ENCODE measurements around the gene TSPAN9.

The TSPAN9 gene

GRCh38 chr12:3233797-3234196 is 156.6 kb downstream of the TSPAN9 start:
- Histone ChIP-seq H3K27ac (ENCODE audit: insufficient read depth in 1 of 2, low read depth in 1 of 2, low read length in 2 of 2, poor library complexity in 1 of 2, severe bottlenecking in 2 of 2) (no peak overlapping the region), H3K4me1 (ENCODE audit: control extremely low read depth in 1 of 4, control insufficient read depth in 4 of 4, insufficient read depth in 4 of 4, low read length in 3 of 4) (no peaks in the 10 kb centered on the region), H3K27me3 (replicated peaks in 2 of 5; ENCODE audit: control insufficient read depth in 4 of 5, insufficient read depth in 5 of 5, low read length in 4 of 5) (peaks cover 0 to 41% (median 9%) of the 10 kb centered on the region in 5 experiments), H3K36me3 (ENCODE audit: control insufficient read depth in 4 of 4, insufficient read depth in 4 of 4, low read length in 3 of 4) (no peaks in the 10 kb centered on the region), H3K4me3 (ENCODE audit: control insufficient read depth in 1 of 7, extremely low read depth in 1 of 7, insufficient read depth in 4 of 7, low read depth in 2 of 7, low read length in 6 of 7) (no peak overlapping the region), H3K9me3 (ENCODE audit: control extremely low read depth in 1 of 5, control insufficient read depth in 4 of 5, insufficient read depth in 2 of 5, low read depth in 1 of 5, low read length in 4 of 5) (peaks cover 0 to under 1% (median 0%) of the 10 kb centered on the region in 5 experiments)
- DNase-seq: no peak
- ChIA-PET CTCF (interaction anchor here (0.9 to 1.4 kb wide), 3 partner anchors 28 to 41 kb away, joined by 3 read pairs; no protein-coding TSS in a partner anchor), POLR2A (no interaction called here)
- WGBS (ENCODE audit: insufficient coverage): 100% methylated on average over 1 of the region's 5 CpGs

GRCh38 chr12:3236345-3237187 is 159.4 kb downstream of the TSPAN9 start:
- Histone ChIP-seq H3K27ac (ENCODE audit: insufficient read depth in 1 of 2, low read depth in 1 of 2, low read length in 2 of 2, poor library complexity in 1 of 2, severe bottlenecking in 2 of 2) (no peak overlapping the region), H3K27me3 (replicated peaks in 2 of 5; ENCODE audit: control insufficient read depth in 4 of 5, insufficient read depth in 5 of 5, low read length in 4 of 5) (peaks cover 0 to 44% (median 12%) of the 10 kb centered on the region in 5 experiments), H3K9me3 (ENCODE audit: control extremely low read depth in 1 of 5, control insufficient read depth in 4 of 5, insufficient read depth in 2 of 5, low read depth in 1 of 5, low read length in 4 of 5) (no peaks in the 10 kb centered on the region), H3K36me3 (ENCODE audit: control insufficient read depth in 4 of 4, insufficient read depth in 4 of 4, low read length in 3 of 4) (no peaks in the 10 kb centered on the region), H3K4me1 (ENCODE audit: control extremely low read depth in 1 of 4, control insufficient read depth in 4 of 4, insufficient read depth in 4 of 4, low read length in 3 of 4) (no peaks in the 10 kb centered on the region), H3K4me3 (ENCODE audit: control insufficient read depth in 1 of 7, extremely low read depth in 1 of 7, insufficient read depth in 4 of 7, low read depth in 2 of 7, low read length in 6 of 7) (no peak overlapping the region)
- peak in 1 of 3 donors; percentile 31 for DNase-seq
- WGBS (ENCODE audit: insufficient coverage): 86% methylated on average over 15 of the region's 16 CpGs
- ChIA-PET CTCF (no interaction called here), POLR2A (no interaction called here)

- POLR2A ChIA-PET: no interaction called here
- H3K27me3 ChIP-seq (replicated peaks in 2 of 5; ENCODE audit: control insufficient read depth in 4 of 5, insufficient read depth in 5 of 5, low read length in 4 of 5): peaks cover 0 to 41% (median 10%) of the 10 kb centered on the region in 5 experiments
- H3K4me1 ChIP-seq (ENCODE audit: control extremely low read depth in 1 of 4, control insufficient read depth in 4 of 4, insufficient read depth in 4 of 4, low read length in 3 of 4): no peaks in the 10 kb centered on the region
- CTCF ChIA-PET: interaction anchor here (0.6 to 2.2 kb wide), 5 partner anchors 10 to 102 kb away, joined by 3 to 6 read pairs (median 4); no protein-coding TSS in a partner anchor
- 72% methylated on average over 11 of the region's 11 CpGs for WGBS (ENCODE audit: insufficient coverage)
- no peak overlapping the region for H3K4me3 ChIP-seq (ENCODE audit: control insufficient read depth in 1 of 7, extremely low read depth in 1 of 7, insufficient read depth in 4 of 7, low read depth in 2 of 7, low read length in 6 of 7)
- no peak for DNase-seq
- H3K27ac ChIP-seq (ENCODE audit: insufficient read depth in 1 of 2, low read depth in 1 of 2, low read length in 2 of 2, poor library complexity in 1 of 2, severe bottlenecking in 2 of 2): no peak overlapping the region
- H3K9me3 ChIP-seq (ENCODE audit: control extremely low read depth in 1 of 5, control insufficient read depth in 4 of 5, insufficient read depth in 2 of 5, low read depth in 1 of 5, low read length in 4 of 5): no peaks in the 10 kb centered on the region
- no peaks in the 10 kb centered on the region for H3K36me3 ChIP-seq (ENCODE audit: control insufficient read depth in 4 of 4, insufficient read depth in 4 of 4, low read length in 3 of 4)
Observed at GRCh38 chr12:3238196-3238595, 161.0 kb downstream of the TSPAN9 start.

- peaks cover 0 to 28% (median 11%) of the 10 kb centered on the region in 5 experiments for H3K27me3 ChIP-seq (replicated peaks in 2 of 5; ENCODE audit: control insufficient read depth in 4 of 5, insufficient read depth in 5 of 5, low read length in 4 of 5)
- H3K4me1 ChIP-seq (ENCODE audit: control extremely low read depth in 1 of 4, control insufficient read depth in 4 of 4, insufficient read depth in 4 of 4, low read length in 3 of 4): no peaks in the 10 kb centered on the region
- no peak for DNase-seq
- no peak overlapping the region for H3K4me3 ChIP-seq (ENCODE audit: control insufficient read depth in 1 of 7, extremely low read depth in 1 of 7, insufficient read depth in 4 of 7, low read depth in 2 of 7, low read length in 6 of 7)
- H3K27ac ChIP-seq (ENCODE audit: insufficient read depth in 1 of 2, low read depth in 1 of 2, low read length in 2 of 2, poor library complexity in 1 of 2, severe bottlenecking in 2 of 2): no peak overlapping the region
- no peaks in the 10 kb centered on the region for H3K36me3 ChIP-seq (ENCODE audit: control insufficient read depth in 4 of 4, insufficient read depth in 4 of 4, low read length in 3 of 4)
- CTCF ChIA-PET: no interaction called here
- 96% methylated on average over 15 of the region's 15 CpGs for WGBS (ENCODE audit: insufficient coverage)
- POLR2A ChIA-PET: interaction anchor here (0.6 kb wide), 1 partner anchor 16 kb away, joined by 3 read pairs; no protein-coding TSS in a partner anchor
- no peaks in the 10 kb centered on the region for H3K9me3 ChIP-seq (ENCODE audit: control extremely low read depth in 1 of 5, control insufficient read depth in 4 of 5, insufficient read depth in 2 of 5, low read depth in 1 of 5, low read length in 4 of 5)
Observed at GRCh38 chr12:3241621-3242020, 164.4 kb downstream of the TSPAN9 start.

GRCh38 chr12:3242199-3242863 is 165.2 kb downstream of the TSPAN9 start:
- ChIA-PET POLR2A (interaction anchor here (0.6 kb wide), 2 partner anchors 17 to 58 kb away, joined by 3 read pairs; no protein-coding TSS in a partner anchor), CTCF (interaction anchor here (1.0 to 1.4 kb wide), 4 partner anchors 9 to 36 kb away, joined by 3 to 4 read pairs (median 4); no protein-coding TSS in a partner anchor)
- WGBS (ENCODE audit: insufficient coverage): 98% methylated on average over 7 of the region's 10 CpGs
- Histone ChIP-seq H3K9me3 (ENCODE audit: control extremely low read depth in 1 of 5, control insufficient read depth in 4 of 5, insufficient read depth in 2 of 5, low read depth in 1 of 5, low read length in 4 of 5) (no peaks in the 10 kb centered on the region), H3K27me3 (replicated peaks in 2 of 5; ENCODE audit: control insufficient read depth in 4 of 5, insufficient read depth in 5 of 5, low read length in 4 of 5) (peaks cover 0 to 22% (median 11%) of the 10 kb centered on the region in 5 experiments), H3K4me3 (ENCODE audit: control insufficient read depth in 1 of 7, extremely low read depth in 1 of 7, insufficient read depth in 4 of 7, low read depth in 2 of 7, low read length in 6 of 7) (no peak overlapping the region), H3K27ac (ENCODE audit: insufficient read depth in 1 of 2, low read depth in 1 of 2, low read length in 2 of 2, poor library complexity in 1 of 2, severe bottlenecking in 2 of 2) (no peak overlapping the region), H3K36me3 (ENCODE audit: control insufficient read depth in 4 of 4, insufficient read depth in 4 of 4, low read length in 3 of 4) (no peaks in the 10 kb centered on the region), H3K4me1 (ENCODE audit: control extremely low read depth in 1 of 4, control insufficient read depth in 4 of 4, insufficient read depth in 4 of 4, low read length in 3 of 4) (no peaks in the 10 kb centered on the region)
- no peak for DNase-seq

GRCh38 chr12:3243376-3244084 is 166.4 kb downstream of the TSPAN9 start:
- peaks cover 0 to 13% (median 11%) of the 10 kb centered on the region in 5 experiments for H3K27me3 ChIP-seq (replicated peaks in 2 of 5; ENCODE audit: control insufficient read depth in 4 of 5, insufficient read depth in 5 of 5, low read length in 4 of 5)
- CTCF ChIA-PET: interaction anchor here (1.0 to 1.4 kb wide), 3 partner anchors 8 to 36 kb away, joined by 3 to 4 read pairs (median 4); no protein-coding TSS in a partner anchor

More at GRCh38 chr12:3243376-3244084, 166.4 kb downstream of the TSPAN9 start:
- Histone ChIP-seq H3K4me3 (ENCODE audit: control insufficient read depth in 1 of 7, extremely low read depth in 1 of 7, insufficient read depth in 4 of 7, low read depth in 2 of 7, low read length in 6 of 7) (no peak overlapping the region), H3K4me1 (ENCODE audit: control extremely low read depth in 1 of 4, control insufficient read depth in 4 of 4, insufficient read depth in 4 of 4, low read length in 3 of 4) (no peaks in the 10 kb centered on the region), H3K27ac (ENCODE audit: insufficient read depth in 1 of 2, low read depth in 1 of 2, low read length in 2 of 2, poor library complexity in 1 of 2, severe bottlenecking in 2 of 2) (no peak overlapping the region), H3K9me3 (ENCODE audit: control extremely low read depth in 1 of 5, control insufficient read depth in 4 of 5, insufficient read depth in 2 of 5, low read depth in 1 of 5, low read length in 4 of 5) (no peaks in the 10 kb centered on the region), H3K36me3 (ENCODE audit: control insufficient read depth in 4 of 4, insufficient read depth in 4 of 4, low read length in 3 of 4) (no peaks in the 10 kb centered on the region)
- peak in 2 of 3 donors; percentile 38 to 40 for DNase-seq
- POLR2A ChIA-PET: no interaction called here
- WGBS (ENCODE audit: insufficient coverage): 59% methylated on average over 14 of the region's 14 CpGs

Measured in common myeloid progenitor, CD34-positive (primary cell).